SK-N-SH (cell line): Measurements from ENCODE around the gene CEACAM19.

Experiments
- FOSL2 ChIP-seq: IDR thresholded peaks from 2 replicates; pipeline ENCODE4 v1.4.0; 2012; ENCODE audit warnings: low read depth, mild to moderate bottlenecking, moderate library complexity, borderline replicate concordance
- TAF1 ChIP-seq: IDR thresholded peaks from 2 replicates; pipeline ENCODE4 v1.6.1; 2012; ENCODE audit warnings: low read depth, mild to moderate bottlenecking, low read length, moderate library complexity, borderline replicate concordance
- TCF12 ChIP-seq: IDR thresholded peaks from 2 replicates; pipeline ENCODE4 v1.4.0; 2012

DNA sequence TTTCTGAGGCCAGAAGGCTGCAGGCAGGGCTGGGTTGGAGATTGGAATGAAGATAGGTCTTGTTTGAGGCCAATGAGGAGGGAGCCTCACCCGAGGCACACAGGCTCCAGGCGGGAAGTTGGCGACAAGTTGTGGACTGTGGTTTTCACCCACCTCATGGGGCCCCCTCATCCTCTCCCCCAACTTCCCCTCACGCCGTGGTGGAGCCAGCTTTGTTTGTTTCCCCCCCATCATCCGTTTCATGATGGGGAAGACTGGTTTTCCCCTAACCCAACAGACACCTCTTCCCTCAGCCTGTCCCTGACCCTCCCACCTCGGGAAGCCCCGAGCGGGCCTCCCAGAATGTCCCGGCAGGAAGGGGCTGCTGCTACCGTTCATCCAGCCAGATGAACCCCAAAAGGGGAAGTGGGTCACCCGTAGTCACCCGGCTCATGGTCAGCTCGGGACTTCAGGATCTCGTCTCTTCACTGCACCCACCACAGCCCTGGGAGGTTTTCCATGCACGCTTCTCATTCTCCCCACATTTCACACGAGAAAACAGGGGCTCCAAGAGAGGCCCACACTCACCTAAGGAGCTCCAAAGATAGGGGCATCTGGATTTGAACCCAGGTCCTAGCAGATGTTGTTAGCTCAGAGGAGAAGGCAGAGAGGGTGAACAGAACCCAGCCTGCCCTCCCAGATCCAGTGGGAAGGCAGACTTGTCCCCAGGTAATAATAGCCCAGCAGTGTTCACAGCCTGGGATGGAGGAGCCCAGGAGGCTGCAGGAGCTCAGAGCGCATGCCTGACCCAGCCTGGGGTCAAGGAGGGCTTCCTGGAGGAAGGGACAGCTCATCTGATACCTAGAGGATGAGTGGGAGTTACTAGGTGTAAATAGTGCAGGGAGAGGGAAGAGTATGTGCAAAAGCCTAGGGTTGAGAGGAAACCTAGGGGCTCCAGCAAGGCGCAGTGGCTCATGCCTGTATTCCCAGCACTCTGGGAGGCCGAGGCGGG, 51.1 kb downstream of the CEACAM19 start:
- TF ChIP-seq FOSL2 (no peak), TAF1 (no peak), TCF12 (peak; percentile 23; the same call in 1 of the 2 replicates)
